Endothelial cell of umbilical vein (primary cell): ENCODE data around the gene SAMD4A. TPM values are rescaled to one million over a fixed set of nuclear protein-coding genes. Genes with fewer than 3 reads are reported as not detected.

Experiments used
- BruUV-seq: library from RNA; stranded (reverse); fragments of 400-500 nt; replicated peaks from 2 replicates; lab custom pipeline; 2021; lab: Mats Ljungman, UMichigan
- CTCF ChIA-PET: fragments of 300-600, 350-600 bp; sonication (Branson Sonifier 250); formaldehyde crosslinking; loops from one replicate; lab custom pipeline; 2021; ENCODE audit warnings: antibody characterized with exemption, inconsistent platforms; lab: Charles Lee
- POLR2A ChIA-PET: fragments of 300-600, 350-600 bp; sonication (Branson Sonifier 250); formaldehyde crosslinking; loops from one replicate; lab custom pipeline; 2021; ENCODE audit warnings: antibody characterized with exemption, inconsistent platforms; lab: Charles Lee
- DNase-seq: peaks from one replicate; pipeline ENCODE4 v3.0.0-alpha.2; 2011; ENCODE audit warnings: low read depth, low spot score
- FAIRE-seq: peaks from 2 replicates; lab custom pipeline; 2011; peaks lifted over from hg19 to GRCh38; lab: Jason Lieb, UNC
- H2AFZ ChIP-seq: 2 replicates; pipeline ENCODE4 v1.6.0; 2012; ENCODE audit warnings: low read depth, low read length, control low read depth, inconsistent platforms
- H3K27ac ChIP-seq: 2 replicates; pipeline ENCODE4 v1.5.1; 2011; ENCODE audit warnings: low read depth, mild to moderate bottlenecking, control low read depth, low read length, moderate library complexity; ENCODE audit not compliant: insufficient read depth
- H3K27me3 ChIP-seq, 2 experiments: 2 replicates each; pipeline versions ENCODE4 v1.6.0 to v1.6.1; 2011; ENCODE audit warnings: low read length in 2 of 2, mixed read lengths in 1 of 2; ENCODE audit not compliant: control insufficient read depth in 2 of 2, insufficient read depth in 2 of 2
- H3K36me3 ChIP-seq, 2 experiments: 2 replicates in 1 of 2; 3 replicates in 1 of 2; pipeline ENCODE4 v1.5.1; 2011; ENCODE audit warnings: low read length in 2 of 2, mild to moderate bottlenecking in 1 of 2, moderate library complexity in 1 of 2; ENCODE audit not compliant: control insufficient read depth in 2 of 2, insufficient read depth in 2 of 2; ENCODE audit errors: extremely low read depth in 1 of 2
- H3K4me1 ChIP-seq: 3 replicates; pipeline ENCODE4 v1.5.1; 2011; ENCODE audit warnings: mild to moderate bottlenecking, low read length; ENCODE audit not compliant: control insufficient read depth, insufficient read depth; ENCODE audit errors: extremely low read depth
- H3K4me2 ChIP-seq: 2 replicates; pipeline ENCODE4 v1.6.1; 2011; ENCODE audit warnings: low read length, control low read depth, mixed read lengths; ENCODE audit not compliant: insufficient read depth
- H3K4me3 ChIP-seq, 3 experiments: fragments of 200-600 bp in 1 of 3; sonication (generic), shearing (Covaris generic) in 1 of 3; replicated peaks in 1 of 3; 2 replicates each; pipeline ENCODE4 v1.5.1; 2011 to 2016; ENCODE audit warnings: control low read depth in 3 of 3, low read length in 3 of 3, mild to moderate bottlenecking in 2 of 3, inconsistent platforms in 1 of 3, low read depth in 1 of 3, moderate library complexity in 1 of 3; ENCODE audit not compliant: insufficient read depth in 1 of 3
- H3K79me2 ChIP-seq: 2 replicates; pipeline ENCODE4 v1.6.0; 2012; ENCODE audit warnings: low read length, inconsistent platforms; ENCODE audit not compliant: control insufficient read depth, insufficient read depth
- H3K9ac ChIP-seq: replicated peaks from 2 replicates; pipeline ENCODE3; 2011; ENCODE audit warnings: low read length, control low read depth; ENCODE audit not compliant: insufficient read depth; ENCODE audit errors: extremely low read depth
- H3K9me1 ChIP-seq: replicated peaks from 3 replicates; pipeline ENCODE4 v1.6.0; 2011; ENCODE audit warnings: mild to moderate bottlenecking, low read length; ENCODE audit not compliant: control insufficient read depth, insufficient read depth; ENCODE audit errors: extremely low read depth
- H3K9me3 ChIP-seq: replicated peaks from 2 replicates; pipeline ENCODE4 v1.5.1; 2012; ENCODE audit warnings: low read length, inconsistent platforms; ENCODE audit not compliant: control insufficient read depth, insufficient read depth
- H4K20me1 ChIP-seq: replicated peaks from 2 replicates; pipeline ENCODE3; 2011; ENCODE audit warnings: mild to moderate bottlenecking, low read length; ENCODE audit not compliant: control insufficient read depth, insufficient read depth; ENCODE audit errors: extremely low read depth
- EZH2 ChIP-seq: IDR thresholded peaks from 2 replicates; pipeline ENCODE4 v1.6.1; 2012; ENCODE audit warnings: borderline replicate concordance, low read depth, mild to moderate bottlenecking, moderate library complexity, low read length, inconsistent platforms; ENCODE audit not compliant: severe bottlenecking
- FOS ChIP-seq: IDR thresholded peaks from 2 replicates; pipeline ENCODE4 v1.6.1; 2011; ENCODE audit warnings: mild to moderate bottlenecking, low read length, moderate library complexity, borderline replicate concordance; ENCODE audit not compliant: insufficient read depth
- GATA2 ChIP-seq: IDR thresholded peaks from 2 replicates; pipeline ENCODE4 v1.7.0; 2011; ENCODE audit warnings: low read depth, mild to moderate bottlenecking, moderate library complexity, mixed read lengths, low read length; ENCODE audit not compliant: insufficient read length, insufficient read depth
- POLR2AphosphoS5 ChIP-seq: IDR thresholded peaks from 2 replicates; pipeline ENCODE4 v1.6.1; 2012; ENCODE audit warnings: low read depth, mild to moderate bottlenecking, control low read depth, low read length, moderate library complexity; ENCODE audit not compliant: insufficient read depth
- dilution Hi-C: fragments of 300-500 bp; cut with MboI; formaldehyde crosslinking; loops from one replicate; pipeline ENCODE4 v1.15.0; 2019; ENCODE audit warnings: low sequenced_read_pairs; ENCODE audit not compliant: extremely low pct_ligation_motif_present
- intact Hi-C: fragments of 100-400 bp; cut with micrococcal nuclease; formaldehyde crosslinking; loops from one replicate; pipeline ENCODE4 v1.10.0; 2022
- polyA plus RNA-seq, 4 experiments: library from polyadenylated mRNA; depleted of rRNA in 3 of 4; stranded (reverse) in 3 of 4; unstranded in 1 of 4; fragments of >200 nt; gene quantifications; 2 replicates each; pipeline versions ENCODE4 v1.2.1 to v1.2.3, GENCODE V29; 2011 to 2012; ENCODE audit warnings: missing spikeins in 1 of 4
- total RNA-seq: library from RNA; stranded (reverse); gene quantifications from 2 replicates; pipeline ENCODE4 v1.2.3, GENCODE V29; 2021
- TF ChIP-seq, protein P1 (sequence below): IDR thresholded peaks from 2 replicates; pipeline ENCODE4 v1.6.1; 2011; ENCODE audit not compliant: insufficient read depth, insufficient read length
- TF ChIP-seq, protein P2 (sequence below), 2 donors: IDR thresholded peaks; 1 replicate in 1 of 2; 2 replicates in 1 of 2; pipeline ENCODE4 v1.5.1; 2011; ENCODE audit warnings: low read length in 2 of 2, mild to moderate bottlenecking in 2 of 2, moderate library complexity in 2 of 2, control low read depth in 1 of 2, inconsistent platforms in 1 of 2, low read depth in 1 of 2; ENCODE audit not compliant: insufficient read depth in 1 of 2; ENCODE audit errors: extremely low read depth in 1 of 2

Gene SAMD4A
- total and polyA plus RNA-seq, 2 donors (not counting 3 experiments of a cell fraction or from before 2014, with no cell fraction given) = 37.7 to 95.3 TPM

DNA sequence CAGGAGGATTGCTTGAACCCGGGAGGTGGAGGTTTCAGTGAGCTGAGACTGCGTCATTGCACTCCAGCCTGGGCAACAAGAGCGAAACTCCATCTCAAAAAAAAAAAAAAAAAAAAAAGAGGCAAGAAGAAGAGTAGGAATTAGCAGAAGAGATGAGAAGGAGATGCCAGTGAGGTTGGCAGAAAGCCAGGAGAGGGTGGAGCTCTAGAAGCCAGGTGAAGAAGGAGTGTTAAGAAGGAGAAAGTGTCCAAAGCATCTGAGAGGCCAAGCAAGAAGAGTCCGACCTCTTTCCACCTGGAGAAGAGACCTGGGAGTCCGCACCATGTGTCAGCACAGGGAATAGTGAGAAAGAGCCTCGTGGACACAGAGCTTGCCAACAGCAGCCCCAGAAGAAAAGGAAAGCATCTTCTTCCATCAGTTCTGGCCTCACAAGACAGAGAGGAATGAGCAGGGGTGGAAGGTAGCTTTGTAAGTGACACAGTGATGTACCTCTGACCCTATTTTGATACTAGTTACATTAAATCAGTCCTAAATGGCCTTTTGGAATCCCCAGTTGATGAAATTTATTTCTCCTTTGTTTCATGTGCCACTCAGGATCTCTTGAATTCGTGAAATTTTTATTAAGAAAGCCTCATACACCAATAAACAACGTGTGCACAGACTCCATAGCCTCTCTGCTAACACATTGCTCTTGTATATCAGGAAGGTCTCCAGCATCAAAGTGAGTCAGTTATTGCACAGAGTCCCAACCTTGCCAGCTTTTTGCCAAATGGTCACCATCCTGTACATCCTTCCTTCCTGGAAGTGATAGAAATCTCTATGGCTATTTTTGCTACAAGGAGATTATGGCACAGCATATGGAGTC lies 70.6 kb downstream of the SAMD4A start:
- H3K27me3 ChIP-seq = no peaks in the 10 kb centered on the region
- no peak overlapping the region for H2AFZ ChIP-seq
- H3K36me3 ChIP-seq = no peaks in the 10 kb centered on the region
- H3K9me1 ChIP-seq = no peaks in the 10 kb centered on the region
- BruUV-seq = no TSS peak
- no peak overlapping the region for H3K9ac ChIP-seq
- H3K27ac ChIP-seq = peak overlapping the region; percentile 25
- intact Hi-C loops = no loop called here
- ChIA-PET CTCF (interaction anchor here (0.6 to 3.3 kb wide), 6 partner anchors 11 to 685 kb away, joined by 3 to 8 read pairs (median 3); no protein-coding TSS in a partner anchor), POLR2A (interaction anchor here (0.9 kb wide), 2 partner anchors 69 to 71 kb away, joined by 3 read pairs; partner anchors contain the start of gene SAMD4A)
- no peaks in the 10 kb centered on the region for H4K20me1 ChIP-seq
- dilution Hi-C loops = no loop called here
- TF ChIP-seq, protein P1, sequence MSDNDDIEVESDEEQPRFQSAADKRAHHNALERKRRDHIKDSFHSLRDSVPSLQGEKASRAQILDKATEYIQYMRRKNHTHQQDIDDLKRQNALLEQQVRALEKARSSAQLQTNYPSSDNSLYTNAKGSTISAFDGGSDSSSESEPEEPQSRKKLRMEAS = no peak
- TF ChIP-seq FOS = peak; percentile 28
- TF ChIP-seq POLR2AphosphoS5 = peak; percentile 19
- TF ChIP-seq, protein P2, sequence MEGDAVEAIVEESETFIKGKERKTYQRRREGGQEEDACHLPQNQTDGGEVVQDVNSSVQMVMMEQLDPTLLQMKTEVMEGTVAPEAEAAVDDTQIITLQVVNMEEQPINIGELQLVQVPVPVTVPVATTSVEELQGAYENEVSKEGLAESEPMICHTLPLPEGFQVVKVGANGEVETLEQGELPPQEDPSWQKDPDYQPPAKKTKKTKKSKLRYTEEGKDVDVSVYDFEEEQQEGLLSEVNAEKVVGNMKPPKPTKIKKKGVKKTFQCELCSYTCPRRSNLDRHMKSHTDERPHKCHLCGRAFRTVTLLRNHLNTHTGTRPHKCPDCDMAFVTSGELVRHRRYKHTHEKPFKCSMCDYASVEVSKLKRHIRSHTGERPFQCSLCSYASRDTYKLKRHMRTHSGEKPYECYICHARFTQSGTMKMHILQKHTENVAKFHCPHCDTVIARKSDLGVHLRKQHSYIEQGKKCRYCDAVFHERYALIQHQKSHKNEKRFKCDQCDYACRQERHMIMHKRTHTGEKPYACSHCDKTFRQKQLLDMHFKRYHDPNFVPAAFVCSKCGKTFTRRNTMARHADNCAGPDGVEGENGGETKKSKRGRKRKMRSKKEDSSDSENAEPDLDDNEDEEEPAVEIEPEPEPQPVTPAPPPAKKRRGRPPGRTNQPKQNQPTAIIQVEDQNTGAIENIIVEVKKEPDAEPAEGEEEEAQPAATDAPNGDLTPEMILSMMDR (IDR thresholded peaks at IDR 0.05; ENCODE audit: extremely low read depth in 1 of 2, insufficient read depth in 1 of 2, low read depth in 1 of 2, low read length in 2 of 2) = no peak
- no peak for TF ChIP-seq EZH2
- peak; percentile 85 for TF ChIP-seq GATA2
- H3K9me3 ChIP-seq = no peaks in the 10 kb centered on the region
- FAIRE-seq (peak; percentile 72), DNase-seq (no peak)
- no peak overlapping the region for H3K4me3 ChIP-seq
- H3K4me2 ChIP-seq = peak overlapping the region; percentile 2
- peaks cover 62% of the 10 kb centered on the region for H3K79me2 ChIP-seq
- H3K4me1 ChIP-seq = peaks cover 20% of the 10 kb centered on the region
